K562 (cell line): ENCODE results near the gene PON1. TPM values are rescaled to one million over a fixed set of nuclear protein-coding genes. Genes with fewer than 3 reads are reported as not detected.

Source experiments
- CTBP1 ChIP-seq: fragments of 450-650 bp; IDR thresholded peaks from 2 replicates; pipeline ENCODE4 v1.6.1; 2016; ENCODE audit warnings: borderline replicate concordance
- RAD51 ChIP-seq: fragments of 450-650 bp; IDR thresholded peaks from 2 replicates; pipeline ENCODE4 v1.7.1; 2016; ENCODE audit warnings: low read depth, mild to moderate bottlenecking, borderline replicate concordance
- TAF15 ChIP-seq: fragments of 200-400 bp; formaldehyde crosslinking; IDR thresholded peaks from 2 replicates; pipeline ENCODE4 v1.6.1; 2017; ENCODE audit warnings: mild to moderate bottlenecking, low read depth, low read length, moderate library complexity
- polyA plus RNA-seq, 8 experiments: library from polyadenylated mRNA; depleted of rRNA in 4 of 8; stranded (reverse) in 5 of 8; unstranded in 3 of 8; fragments of >200 nt; fragmentation: Nextera tagmentation in 2 of 8; fragmentation: Illumina TruSeq in 1 of 8; extraction: Ambion mirVana in 2 of 8; extraction: Trizol in 1 of 8; gene quantifications; 2 replicates each; pipeline versions ENCODE4 v1.2.1 to v1.2.3, GENCODE V29; 2011 to 2014; ENCODE audit warnings: inconsistent platforms in 1 of 8, missing spikeins in 1 of 8
- total RNA-seq, 7 experiments: library from RNA; depleted of rRNA in 6 of 7; stranded (reverse); fragments of >200 nt in 6 of 7; fragmentation: Illumina TruSeq in 2 of 7; extraction: Trizol in 2 of 7; gene quantifications; 2 replicates each; pipeline versions ENCODE4 v1.2.1 to v1.2.3, GENCODE V29; 2011 to 2021; ENCODE audit warnings: low replicate concordance in 1 of 7
- TF ChIP-seq, protein P1 (sequence below): fragments of 200-600 bp; sonication (generic); IDR thresholded peaks from one replicate; pipeline ENCODE4 v1.6.1; 2012; ENCODE audit warnings: mild to moderate bottlenecking, low read depth, low read length, inconsistent platforms

PON1 gene
- total and polyA plus RNA-seq, 9 of the 15 experiments (the other 6 are each of a cell fraction or from before 2014, with no cell fraction given), result not detected

DNA sequence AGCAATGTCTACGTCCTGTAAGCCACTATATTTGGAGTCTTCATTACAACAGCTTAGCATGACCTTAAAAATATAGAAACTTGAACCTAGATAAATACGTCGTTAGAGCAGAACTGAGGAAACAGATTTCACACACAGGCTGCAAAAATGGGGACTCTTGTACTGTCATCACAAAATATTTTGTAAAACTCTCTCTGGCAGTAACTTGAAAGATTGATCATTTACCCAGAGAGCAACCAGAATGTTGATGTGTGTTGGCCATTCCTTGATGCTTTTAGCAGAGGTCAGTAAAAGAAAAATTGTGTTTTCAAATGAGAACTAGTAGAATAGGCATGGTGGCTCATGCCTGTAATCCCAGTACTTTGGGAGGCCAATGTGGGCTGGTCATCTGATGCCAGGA is 14.5 kb upstream of the PON1 start (continued):
- no peak for TF ChIP-seq CTBP1
- TF ChIP-seq, protein P1, sequence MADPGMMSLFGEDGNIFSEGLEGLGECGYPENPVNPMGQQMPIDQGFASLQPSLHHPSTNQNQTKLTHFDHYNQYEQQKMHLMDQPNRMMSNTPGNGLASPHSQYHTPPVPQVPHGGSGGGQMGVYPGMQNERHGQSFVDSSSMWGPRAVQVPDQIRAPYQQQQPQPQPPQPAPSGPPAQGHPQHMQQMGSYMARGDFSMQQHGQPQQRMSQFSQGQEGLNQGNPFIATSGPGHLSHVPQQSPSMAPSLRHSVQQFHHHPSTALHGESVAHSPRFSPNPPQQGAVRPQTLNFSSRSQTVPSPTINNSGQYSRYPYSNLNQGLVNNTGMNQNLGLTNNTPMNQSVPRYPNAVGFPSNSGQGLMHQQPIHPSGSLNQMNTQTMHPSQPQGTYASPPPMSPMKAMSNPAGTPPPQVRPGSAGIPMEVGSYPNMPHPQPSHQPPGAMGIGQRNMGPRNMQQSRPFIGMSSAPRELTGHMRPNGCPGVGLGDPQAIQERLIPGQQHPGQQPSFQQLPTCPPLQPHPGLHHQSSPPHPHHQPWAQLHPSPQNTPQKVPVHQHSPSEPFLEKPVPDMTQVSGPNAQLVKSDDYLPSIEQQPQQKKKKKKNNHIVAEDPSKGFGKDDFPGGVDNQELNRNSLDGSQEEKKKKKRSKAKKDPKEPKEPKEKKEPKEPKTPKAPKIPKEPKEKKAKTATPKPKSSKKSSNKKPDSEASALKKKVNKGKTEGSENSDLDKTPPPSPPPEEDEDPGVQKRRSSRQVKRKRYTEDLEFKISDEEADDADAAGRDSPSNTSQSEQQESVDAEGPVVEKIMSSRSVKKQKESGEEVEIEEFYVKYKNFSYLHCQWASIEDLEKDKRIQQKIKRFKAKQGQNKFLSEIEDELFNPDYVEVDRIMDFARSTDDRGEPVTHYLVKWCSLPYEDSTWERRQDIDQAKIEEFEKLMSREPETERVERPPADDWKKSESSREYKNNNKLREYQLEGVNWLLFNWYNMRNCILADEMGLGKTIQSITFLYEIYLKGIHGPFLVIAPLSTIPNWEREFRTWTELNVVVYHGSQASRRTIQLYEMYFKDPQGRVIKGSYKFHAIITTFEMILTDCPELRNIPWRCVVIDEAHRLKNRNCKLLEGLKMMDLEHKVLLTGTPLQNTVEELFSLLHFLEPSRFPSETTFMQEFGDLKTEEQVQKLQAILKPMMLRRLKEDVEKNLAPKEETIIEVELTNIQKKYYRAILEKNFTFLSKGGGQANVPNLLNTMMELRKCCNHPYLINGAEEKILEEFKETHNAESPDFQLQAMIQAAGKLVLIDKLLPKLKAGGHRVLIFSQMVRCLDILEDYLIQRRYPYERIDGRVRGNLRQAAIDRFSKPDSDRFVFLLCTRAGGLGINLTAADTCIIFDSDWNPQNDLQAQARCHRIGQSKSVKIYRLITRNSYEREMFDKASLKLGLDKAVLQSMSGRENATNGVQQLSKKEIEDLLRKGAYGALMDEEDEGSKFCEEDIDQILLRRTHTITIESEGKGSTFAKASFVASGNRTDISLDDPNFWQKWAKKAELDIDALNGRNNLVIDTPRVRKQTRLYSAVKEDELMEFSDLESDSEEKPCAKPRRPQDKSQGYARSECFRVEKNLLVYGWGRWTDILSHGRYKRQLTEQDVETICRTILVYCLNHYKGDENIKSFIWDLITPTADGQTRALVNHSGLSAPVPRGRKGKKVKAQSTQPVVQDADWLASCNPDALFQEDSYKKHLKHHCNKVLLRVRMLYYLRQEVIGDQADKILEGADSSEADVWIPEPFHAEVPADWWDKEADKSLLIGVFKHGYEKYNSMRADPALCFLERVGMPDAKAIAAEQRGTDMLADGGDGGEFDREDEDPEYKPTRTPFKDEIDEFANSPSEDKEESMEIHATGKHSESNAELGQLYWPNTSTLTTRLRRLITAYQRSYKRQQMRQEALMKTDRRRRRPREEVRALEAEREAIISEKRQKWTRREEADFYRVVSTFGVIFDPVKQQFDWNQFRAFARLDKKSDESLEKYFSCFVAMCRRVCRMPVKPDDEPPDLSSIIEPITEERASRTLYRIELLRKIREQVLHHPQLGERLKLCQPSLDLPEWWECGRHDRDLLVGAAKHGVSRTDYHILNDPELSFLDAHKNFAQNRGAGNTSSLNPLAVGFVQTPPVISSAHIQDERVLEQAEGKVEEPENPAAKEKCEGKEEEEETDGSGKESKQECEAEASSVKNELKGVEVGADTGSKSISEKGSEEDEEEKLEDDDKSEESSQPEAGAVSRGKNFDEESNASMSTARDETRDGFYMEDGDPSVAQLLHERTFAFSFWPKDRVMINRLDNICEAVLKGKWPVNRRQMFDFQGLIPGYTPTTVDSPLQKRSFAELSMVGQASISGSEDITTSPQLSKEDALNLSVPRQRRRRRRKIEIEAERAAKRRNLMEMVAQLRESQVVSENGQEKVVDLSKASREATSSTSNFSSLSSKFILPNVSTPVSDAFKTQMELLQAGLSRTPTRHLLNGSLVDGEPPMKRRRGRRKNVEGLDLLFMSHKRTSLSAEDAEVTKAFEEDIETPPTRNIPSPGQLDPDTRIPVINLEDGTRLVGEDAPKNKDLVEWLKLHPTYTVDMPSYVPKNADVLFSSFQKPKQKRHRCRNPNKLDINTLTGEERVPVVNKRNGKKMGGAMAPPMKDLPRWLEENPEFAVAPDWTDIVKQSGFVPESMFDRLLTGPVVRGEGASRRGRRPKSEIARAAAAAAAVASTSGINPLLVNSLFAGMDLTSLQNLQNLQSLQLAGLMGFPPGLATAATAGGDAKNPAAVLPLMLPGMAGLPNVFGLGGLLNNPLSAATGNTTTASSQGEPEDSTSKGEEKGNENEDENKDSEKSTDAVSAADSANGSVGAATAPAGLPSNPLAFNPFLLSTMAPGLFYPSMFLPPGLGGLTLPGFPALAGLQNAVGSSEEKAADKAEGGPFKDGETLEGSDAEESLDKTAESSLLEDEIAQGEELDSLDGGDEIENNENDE, result no peak
- TF ChIP-seq TAF15, result no peak
- TF ChIP-seq RAD51, result no peak
